GM10248 (cell line): ENCODE data around the gene MRPL14.
"Not testable (repeated sequence)": the region's sequence is repeated elsewhere in the genome, so short reads cannot be mapped to it uniquely, and the experiment has no call there.

Experiments
- CTCF ChIA-PET: fragments of 300-600 bp; sonication (Branson Sonifier 250); formaldehyde crosslinking; extraction: SDS; loops from one replicate; lab custom pipeline; 2021; ENCODE audit warnings: antibody characterized with exemption; lab: Yijun Ruan, JAX
- POLR2A ChIA-PET: fragments of 350-650 bp; sonication (Branson Sonifier 250); formaldehyde crosslinking; extraction: SDS; loops from one replicate; lab custom pipeline; 2020; ENCODE audit warnings: antibody characterized with exemption; lab: Yijun Ruan, JAX
- DNase-seq: peaks from one replicate; pipeline ENCODE4 v3.0.0; 2012; ENCODE audit errors: extremely low spot score
- TF ChIP-seq, protein P1 (sequence below): IDR thresholded peaks from 2 replicates; pipeline ENCODE4 v1.5.1; 2012; ENCODE audit warnings: mild to moderate bottlenecking, low read depth; ENCODE audit errors: extremely low read depth, missing control alignments, control extremely low read depth

Gene MRPL14

DNA sequence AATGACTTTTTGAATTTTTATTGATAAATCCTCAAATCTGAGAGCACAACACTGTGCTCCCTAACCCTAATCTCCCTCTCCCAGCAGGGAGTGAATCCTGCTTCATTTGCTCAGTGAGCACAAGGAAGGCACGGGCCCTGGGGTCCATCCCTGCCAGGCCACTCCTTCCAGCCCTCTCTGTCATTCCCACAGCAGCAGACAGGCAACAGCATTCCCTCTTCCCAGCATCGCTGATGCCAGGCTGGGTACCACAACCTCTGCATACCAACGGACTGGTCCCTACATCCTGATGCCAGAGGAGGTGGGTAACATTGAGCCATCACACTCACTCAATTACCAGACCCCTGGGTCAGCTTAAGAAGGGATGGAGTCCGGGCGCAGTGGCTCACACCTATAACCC, 34.2 kb downstream of the MRPL14 start:
- ChIA-PET POLR2A (interaction anchor here (0.7 kb wide), 1 partner anchor 35 kb away, joined by 11 read pairs; the partner anchor contains the start of gene TMEM63B), CTCF (interaction anchor here (5.9 kb wide), 1 partner anchor 14 kb away, joined by 40 read pairs; no protein-coding TSS in a partner anchor)
- TF ChIP-seq, protein P1, sequence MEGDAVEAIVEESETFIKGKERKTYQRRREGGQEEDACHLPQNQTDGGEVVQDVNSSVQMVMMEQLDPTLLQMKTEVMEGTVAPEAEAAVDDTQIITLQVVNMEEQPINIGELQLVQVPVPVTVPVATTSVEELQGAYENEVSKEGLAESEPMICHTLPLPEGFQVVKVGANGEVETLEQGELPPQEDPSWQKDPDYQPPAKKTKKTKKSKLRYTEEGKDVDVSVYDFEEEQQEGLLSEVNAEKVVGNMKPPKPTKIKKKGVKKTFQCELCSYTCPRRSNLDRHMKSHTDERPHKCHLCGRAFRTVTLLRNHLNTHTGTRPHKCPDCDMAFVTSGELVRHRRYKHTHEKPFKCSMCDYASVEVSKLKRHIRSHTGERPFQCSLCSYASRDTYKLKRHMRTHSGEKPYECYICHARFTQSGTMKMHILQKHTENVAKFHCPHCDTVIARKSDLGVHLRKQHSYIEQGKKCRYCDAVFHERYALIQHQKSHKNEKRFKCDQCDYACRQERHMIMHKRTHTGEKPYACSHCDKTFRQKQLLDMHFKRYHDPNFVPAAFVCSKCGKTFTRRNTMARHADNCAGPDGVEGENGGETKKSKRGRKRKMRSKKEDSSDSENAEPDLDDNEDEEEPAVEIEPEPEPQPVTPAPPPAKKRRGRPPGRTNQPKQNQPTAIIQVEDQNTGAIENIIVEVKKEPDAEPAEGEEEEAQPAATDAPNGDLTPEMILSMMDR = no peak
- no peak for DNase-seq

DNA sequence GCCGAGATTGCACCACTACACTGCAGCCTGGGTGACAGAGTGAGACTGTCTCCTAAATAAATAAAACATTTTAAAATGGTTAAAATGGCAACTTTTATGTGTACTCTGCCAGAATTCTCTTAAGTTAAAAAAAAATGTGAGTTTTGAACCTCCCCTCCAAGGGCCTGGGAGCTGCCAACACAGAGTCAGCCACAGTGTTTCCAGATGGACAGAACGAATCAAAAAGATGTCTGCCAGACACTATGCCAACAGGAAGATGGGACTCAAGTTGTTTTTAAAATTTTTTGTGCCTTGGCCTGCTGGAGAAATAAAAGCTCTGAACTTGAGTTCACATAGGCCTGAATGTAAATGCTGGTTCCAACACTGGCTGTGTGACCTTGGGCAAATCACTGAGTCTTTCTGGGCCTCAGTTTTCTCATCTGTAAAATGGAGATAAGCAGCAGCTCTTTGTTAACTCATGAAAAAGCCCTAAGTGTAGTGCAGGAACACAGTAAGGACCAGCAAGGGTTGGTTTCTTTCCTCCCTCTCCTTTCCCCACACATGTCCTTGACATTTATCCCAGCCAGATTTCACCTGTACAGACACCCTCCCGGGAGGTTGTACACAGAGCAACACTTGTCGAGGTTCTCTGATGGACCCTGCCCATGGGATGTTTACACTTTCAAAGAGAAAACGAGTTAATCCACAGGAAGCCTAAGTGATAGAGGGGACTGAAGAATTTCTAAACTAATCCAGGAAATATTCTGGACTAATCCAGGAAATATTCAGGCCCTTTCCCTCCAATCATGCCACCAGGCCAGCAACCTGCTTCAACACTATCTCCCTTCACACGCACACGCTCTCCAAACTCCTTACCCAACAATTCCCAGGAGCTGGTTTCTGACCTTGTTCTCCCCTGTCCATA, 35.0 kb downstream of the MRPL14 start:
- TF ChIP-seq, protein P1 = no peak
- CTCF ChIA-PET = interaction anchor here (1.0 to 5.9 kb wide), 3 partner anchors 11 to 142 kb away, joined by 3 to 40 read pairs (median 3); no protein-coding TSS in a partner anchor
- POLR2A ChIA-PET = no interaction called here
- no peak for DNase-seq

DNA sequence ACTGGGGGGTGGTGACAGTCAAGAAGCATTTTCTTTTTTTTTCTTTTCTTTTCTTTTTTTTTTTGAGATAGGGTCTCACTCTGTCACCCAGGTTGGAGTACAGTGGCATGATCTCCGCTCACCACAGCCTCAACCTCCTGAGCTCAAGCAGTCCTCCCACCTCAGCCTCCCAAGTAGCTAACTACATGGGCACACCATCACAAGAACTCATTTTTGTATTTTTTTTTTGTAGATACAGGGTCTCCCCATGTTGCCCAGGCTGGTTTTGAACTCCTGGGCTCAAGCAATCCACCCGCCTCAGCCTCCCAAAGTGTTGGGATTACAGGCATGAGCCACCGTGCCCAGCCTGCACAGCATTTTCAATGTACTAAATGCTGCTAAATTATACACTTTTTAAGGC, 35.9 kb downstream of the MRPL14 start:
- POLR2A ChIA-PET, DNase-seq: not testable (repeated sequence)
- CTCF ChIA-PET = interaction anchor here (1.0 to 5.9 kb wide), 4 partner anchors 11 to 143 kb away, joined by 3 to 40 read pairs (median 5); no protein-coding TSS in a partner anchor

DNA sequence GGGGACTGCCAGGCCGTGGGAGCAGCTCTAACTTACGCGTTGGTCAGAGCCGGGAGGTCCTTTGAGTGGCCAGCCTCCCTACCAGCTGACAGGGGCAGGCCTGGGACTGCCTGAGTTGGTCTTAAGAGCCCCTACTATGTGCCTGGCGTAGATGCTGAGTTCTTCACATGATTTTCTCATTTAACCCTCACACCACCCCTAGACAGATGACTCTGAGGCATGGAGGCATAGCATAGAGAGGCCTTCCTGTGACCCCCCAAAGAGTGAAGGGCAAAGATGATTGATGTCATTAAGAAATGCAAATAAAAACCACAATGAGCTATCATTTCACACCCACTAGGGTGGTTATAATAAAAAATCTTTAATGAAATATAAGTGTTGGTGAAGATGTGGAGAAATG, 36.8 kb downstream of the MRPL14 start:
- ChIA-PET CTCF (interaction anchor here (1.2 to 5.9 kb wide), 5 partner anchors 11 to 482 kb away, joined by 3 to 40 read pairs (median 4); no protein-coding TSS in a partner anchor), POLR2A (no interaction called here)
- DNase-seq = no peak
- TF ChIP-seq, protein P1 = no peak

DNA sequence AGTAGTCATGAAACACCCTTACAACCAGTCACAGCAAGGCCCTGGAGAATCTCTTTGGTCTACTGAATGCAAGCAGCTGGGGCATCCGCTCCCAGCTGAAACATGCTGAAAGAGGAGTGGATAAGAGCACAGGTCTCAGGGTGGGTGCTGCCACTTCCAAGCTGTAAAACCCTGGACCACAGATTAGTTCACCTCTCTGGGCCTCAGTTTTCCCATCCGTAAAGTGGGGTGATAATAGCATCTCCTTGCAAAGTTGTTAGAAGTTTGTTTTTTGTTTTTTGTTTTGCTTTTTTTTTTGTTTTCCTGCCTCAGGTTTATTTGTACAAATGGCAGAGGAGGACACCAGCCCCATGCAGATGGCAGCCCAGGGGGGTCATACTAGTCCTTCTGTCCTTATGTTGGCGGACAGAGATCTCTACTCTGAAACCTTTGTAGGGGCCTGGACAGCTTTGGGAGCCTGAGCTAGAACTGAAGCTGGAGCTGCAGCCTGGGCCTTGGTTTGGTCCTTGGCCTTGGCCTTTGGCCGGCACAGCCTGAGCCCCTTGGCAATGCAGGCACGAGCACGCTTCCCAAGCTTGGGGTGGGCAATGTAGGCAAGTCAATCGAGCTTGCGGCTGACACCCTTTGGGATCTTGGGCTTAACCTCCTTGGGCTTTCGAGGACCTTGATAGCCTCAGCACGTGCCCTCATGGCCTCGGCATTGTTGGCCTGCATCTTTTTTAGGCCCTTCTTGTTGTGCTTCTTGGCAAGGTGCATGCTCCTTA, 38.2 kb downstream of the MRPL14 start:
- DNase-seq = no peak
- TF ChIP-seq, protein P1 = no peak
- POLR2A ChIA-PET = interaction anchor here (0.6 kb wide), 1 partner anchor 14 kb away, joined by 6 read pairs; no protein-coding TSS in a partner anchor
- CTCF ChIA-PET = interaction anchor here (0.7 to 11.7 kb wide), 9 partner anchors 9 to 416 kb away, joined by 3 to 95 read pairs (median 7); no protein-coding TSS in a partner anchor

DNA sequence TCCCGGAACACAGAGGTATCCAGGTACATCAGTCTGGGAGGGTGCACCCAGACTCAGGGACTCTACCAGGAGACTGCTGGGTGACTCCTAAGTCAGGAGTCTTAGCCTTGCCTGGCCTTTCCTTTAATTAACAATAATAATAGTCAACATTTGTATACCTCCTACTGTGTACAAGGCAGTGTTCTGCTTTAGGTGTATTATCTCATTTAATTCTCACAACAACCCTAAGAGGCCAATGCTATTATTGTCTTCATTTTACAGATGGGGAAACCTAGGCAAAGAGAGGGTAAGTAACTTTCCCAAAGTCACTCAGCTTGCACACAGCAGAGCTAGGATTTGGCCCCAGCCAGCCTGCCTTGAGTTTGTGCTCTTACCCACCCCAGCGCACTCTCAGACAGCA, 39.6 kb downstream of the MRPL14 start:
- CTCF ChIA-PET = interaction anchor here (1.0 to 11.7 kb wide), 6 partner anchors 9 to 415 kb away, joined by 5 to 95 read pairs (median 6); no protein-coding TSS in a partner anchor
- no peak for DNase-seq
- POLR2A ChIA-PET = no interaction called here
- TF ChIP-seq, protein P1 = no peak
